Measurements from ENCODE around the gene GMDS. TPM values are rescaled to one million over a fixed set of nuclear protein-coding genes. Genes with fewer than 3 reads are reported as not detected.
A peak's percentile ranks its signal among the peaks of the same experiment; 100 is the strongest.

Gene GMDS
- total RNA-seq, 2 donors from 2014 or later, result 18.2 to 20.5 TPM

DNA sequence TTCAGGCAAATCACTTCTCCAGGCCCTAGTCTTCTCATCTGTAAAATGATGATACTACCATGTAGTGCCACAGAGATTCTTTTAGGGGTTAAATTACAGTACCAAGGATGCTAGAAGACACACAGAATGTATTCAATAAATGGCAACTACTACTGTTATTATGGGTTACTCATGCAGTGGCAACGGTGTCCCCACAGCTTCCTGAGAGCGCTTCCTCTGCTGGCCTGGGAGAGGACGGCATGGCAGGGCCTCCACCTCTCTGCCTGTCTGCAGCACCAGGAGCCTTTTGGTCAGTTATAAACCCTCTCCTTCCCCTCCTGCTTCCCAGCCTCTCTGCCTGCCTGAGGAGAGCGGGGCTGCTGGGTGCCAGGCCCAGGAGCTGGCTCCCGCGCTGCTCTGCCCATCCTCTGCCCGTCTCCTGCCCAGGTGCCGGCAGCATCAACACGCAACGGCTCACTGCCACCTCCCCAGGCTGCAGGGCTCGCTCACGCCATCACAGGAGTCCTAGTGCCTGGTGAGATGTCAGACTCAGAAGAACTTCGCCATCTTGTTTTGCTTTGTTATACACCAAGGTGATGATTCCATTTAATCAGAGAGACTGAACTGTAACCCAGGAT, 465.0 kb downstream of the GMDS start:
- no peaks in the 10 kb centered on the region for H3K9me3 ChIP-seq (ENCODE audit: control insufficient read depth, low read length, poor library complexity, severe bottlenecking)
- DNase-seq, result no peak
- H3K4me3 Mint-ChIP-seq, result no peak overlapping the region
- no peak overlapping the region for H3K27ac Mint-ChIP-seq
- no peaks in the 10 kb centered on the region for H3K36me3 Mint-ChIP-seq (ENCODE audit: low read depth)
- H3K27me3 Mint-ChIP-seq, result no peaks in the 10 kb centered on the region
- no peak for ATAC-seq
- no peaks in the 10 kb centered on the region for H3K4me1 Mint-ChIP-seq

DNA sequence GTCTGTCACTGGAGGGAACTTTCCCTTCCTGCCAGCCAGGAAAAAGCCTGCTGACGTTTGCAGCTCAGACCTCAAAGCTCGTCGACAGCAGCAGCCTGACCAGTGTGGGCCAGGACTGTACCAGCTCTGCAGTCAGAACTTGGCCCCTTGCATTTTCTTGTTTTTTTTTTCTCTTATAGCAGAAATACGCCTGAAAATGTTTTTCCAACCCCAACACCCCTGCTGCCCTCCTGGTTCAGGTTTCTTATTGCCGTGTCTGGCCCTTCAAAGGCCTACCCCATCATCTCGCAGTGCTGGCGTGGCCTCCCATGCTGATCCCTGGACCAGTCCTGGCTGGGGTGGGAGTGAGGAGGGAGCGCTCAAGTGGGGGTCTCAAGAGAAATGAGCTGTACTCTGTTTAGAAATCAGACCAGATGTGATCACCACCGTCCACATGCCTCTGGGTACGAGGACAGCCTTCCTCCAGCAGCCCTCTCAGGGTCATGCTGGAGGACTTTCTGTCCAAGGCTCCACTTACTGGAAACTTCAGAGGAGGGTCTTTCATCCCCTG, 466.6 kb downstream of the GMDS start:
- Mint-ChIP-seq H3K4me3 (no peak overlapping the region), H3K36me3 (ENCODE audit: low read depth) (no peaks in the 10 kb centered on the region), H3K27me3 (no peaks in the 10 kb centered on the region), H3K27ac (no peak overlapping the region), H3K4me1 (peaks cover 11% of the 10 kb centered on the region)
- ATAC-seq (no peak), DNase-seq (no peak)
- H3K9me3 ChIP-seq (ENCODE audit: control insufficient read depth, low read length, poor library complexity, severe bottlenecking), result no peaks in the 10 kb centered on the region

DNA sequence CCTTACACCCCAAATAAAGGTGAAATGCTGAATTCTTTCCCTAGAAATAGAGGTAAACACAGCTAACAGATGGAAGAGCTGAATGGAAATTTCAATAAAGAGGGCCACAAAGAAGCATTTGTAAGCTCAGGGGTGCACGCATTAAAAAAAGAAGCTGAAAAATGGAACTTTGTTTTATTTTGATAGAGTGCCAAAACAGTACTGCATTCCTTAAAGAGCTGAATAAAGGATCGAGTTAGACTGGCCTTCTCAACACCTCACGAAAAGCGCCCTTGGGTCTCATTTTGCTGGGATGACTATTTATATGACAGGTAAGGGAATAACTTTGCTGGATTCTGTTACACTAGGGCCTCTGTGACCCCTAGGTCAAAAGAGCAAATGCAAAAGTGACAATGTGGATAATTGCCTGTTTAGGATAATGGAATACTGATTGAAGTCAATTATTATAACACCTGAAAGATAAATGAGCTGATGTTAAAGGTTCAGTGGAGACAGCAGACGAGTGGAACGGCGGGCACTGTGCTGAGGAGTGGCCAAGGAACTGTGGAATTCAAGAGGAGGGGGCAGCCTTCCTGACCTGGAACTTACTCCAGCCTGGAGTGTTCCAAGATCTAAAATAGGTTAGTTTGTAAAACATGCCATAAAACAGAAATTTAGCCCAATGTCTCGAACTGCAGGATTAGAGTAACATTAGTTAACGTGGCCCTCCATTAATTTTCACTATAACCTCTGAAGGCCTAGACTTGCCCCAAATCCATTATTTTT, 467.3 kb downstream of the GMDS start:
- Mint-ChIP-seq H3K27me3 (no peaks in the 10 kb centered on the region), H3K27ac (no peak overlapping the region), H3K4me1 (peaks cover 16% of the 10 kb centered on the region), H3K4me3 (no peak overlapping the region), H3K36me3 (ENCODE audit: low read depth) (no peaks in the 10 kb centered on the region)
- no peak for DNase-seq
- ATAC-seq, result no peak
- H3K9me3 ChIP-seq (ENCODE audit: control insufficient read depth, low read length, poor library complexity, severe bottlenecking), result no peaks in the 10 kb centered on the region

DNA sequence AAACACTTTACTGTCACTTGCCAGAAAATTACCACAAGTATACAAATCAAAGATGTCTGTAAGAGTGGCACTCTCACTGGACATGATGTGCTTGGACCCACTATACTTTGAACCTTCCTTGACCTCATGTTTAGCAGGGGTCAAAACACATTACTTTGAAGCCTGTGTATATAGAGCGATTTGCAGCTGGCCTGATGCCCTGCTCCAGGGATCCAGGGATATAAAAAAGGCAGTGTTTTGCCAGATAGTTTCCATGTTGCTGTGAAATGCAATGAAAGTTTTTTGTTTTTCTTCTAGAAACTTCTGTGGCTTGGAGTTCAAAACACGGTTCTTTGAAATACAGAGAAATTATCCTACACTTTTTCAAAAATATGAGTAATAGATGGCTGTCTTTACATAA, 470.0 kb downstream of the GMDS start:
- ATAC-seq (no peak), DNase-seq (no peak)
- no peak overlapping the region for H3K27ac Mint-ChIP-seq
- H3K27me3 Mint-ChIP-seq, result no peaks in the 10 kb centered on the region
- no peaks in the 10 kb centered on the region for H3K9me3 ChIP-seq (ENCODE audit: control insufficient read depth, low read length, poor library complexity, severe bottlenecking)
- H3K36me3 Mint-ChIP-seq (ENCODE audit: low read depth), result peaks cover 2% of the 10 kb centered on the region
- H3K4me1 Mint-ChIP-seq, result peaks cover 30% of the 10 kb centered on the region
- H3K4me3 Mint-ChIP-seq, result no peak overlapping the region

DNA sequence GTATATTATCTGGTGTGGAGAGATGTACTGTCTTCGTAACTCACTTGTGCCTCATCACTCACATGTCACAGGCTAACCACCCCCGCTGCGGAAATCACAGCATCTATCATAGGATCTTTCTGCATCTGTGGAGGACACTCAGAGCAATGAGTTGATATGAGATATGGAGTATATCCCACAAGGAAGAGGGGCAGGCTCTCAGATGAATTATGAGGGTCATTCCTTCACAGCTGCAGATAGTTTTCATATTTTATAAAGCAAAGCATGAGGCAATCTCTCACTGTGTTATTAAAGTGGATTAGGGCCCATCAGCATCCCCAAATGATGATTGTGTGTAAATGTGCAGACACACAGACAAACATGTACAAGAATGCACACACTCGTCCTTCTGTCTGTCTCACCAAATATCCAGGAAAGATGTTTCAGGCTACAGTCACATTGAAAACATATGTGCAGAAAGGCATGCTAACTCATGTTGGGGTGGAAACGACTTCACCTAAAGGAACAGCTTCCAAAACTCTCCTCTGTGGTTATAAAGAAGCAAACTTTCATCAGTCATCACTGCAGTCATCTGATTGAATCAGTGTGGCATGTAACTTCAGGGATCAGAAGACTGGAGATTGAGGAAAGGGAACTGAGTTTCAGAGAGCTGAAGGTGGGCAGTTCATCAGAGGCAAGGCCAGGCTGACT, 471.0 kb downstream of the GMDS start:
- no peaks in the 10 kb centered on the region for H3K9me3 ChIP-seq (ENCODE audit: control insufficient read depth, low read length, poor library complexity, severe bottlenecking)
- Mint-ChIP-seq H3K36me3 (ENCODE audit: low read depth) (peaks cover 2% of the 10 kb centered on the region), H3K4me3 (peak overlapping the region; percentile 9), H3K4me1 (peaks cover 34% of the 10 kb centered on the region), H3K27ac (peak overlapping the region; percentile 79), H3K27me3 (no peaks in the 10 kb centered on the region)
- ATAC-seq, result no peak
- no peak for DNase-seq

DNA sequence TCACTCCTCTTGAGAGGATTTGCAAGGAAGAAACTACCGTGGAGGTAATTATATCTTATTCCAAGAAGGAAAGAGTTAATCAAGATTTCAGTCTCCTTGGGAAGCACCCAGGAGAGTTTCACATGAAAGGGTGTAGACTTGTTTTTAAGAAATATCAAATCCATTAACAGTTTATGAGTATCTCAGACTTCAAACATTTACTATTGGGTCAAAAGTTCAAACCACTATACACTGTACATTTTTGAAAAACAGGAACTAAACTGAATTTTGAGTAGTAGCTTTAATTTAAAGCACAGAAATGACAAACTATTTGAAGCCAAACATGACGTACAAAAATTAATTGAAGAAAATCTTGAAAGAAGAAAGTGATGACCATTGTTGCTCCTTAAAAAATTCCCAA, 471.7 kb downstream of the GMDS start:
- Mint-ChIP-seq H3K36me3 (ENCODE audit: low read depth) (peaks cover 2% of the 10 kb centered on the region), H3K4me3 (peak overlapping the region; percentile 9), H3K4me1 (peaks cover 34% of the 10 kb centered on the region), H3K27me3 (no peaks in the 10 kb centered on the region), H3K27ac (peak overlapping the region; percentile 79)
- ATAC-seq (no peak), DNase-seq (no peak)
- H3K9me3 ChIP-seq (ENCODE audit: control insufficient read depth, low read length, poor library complexity, severe bottlenecking), result no peaks in the 10 kb centered on the region

DNA sequence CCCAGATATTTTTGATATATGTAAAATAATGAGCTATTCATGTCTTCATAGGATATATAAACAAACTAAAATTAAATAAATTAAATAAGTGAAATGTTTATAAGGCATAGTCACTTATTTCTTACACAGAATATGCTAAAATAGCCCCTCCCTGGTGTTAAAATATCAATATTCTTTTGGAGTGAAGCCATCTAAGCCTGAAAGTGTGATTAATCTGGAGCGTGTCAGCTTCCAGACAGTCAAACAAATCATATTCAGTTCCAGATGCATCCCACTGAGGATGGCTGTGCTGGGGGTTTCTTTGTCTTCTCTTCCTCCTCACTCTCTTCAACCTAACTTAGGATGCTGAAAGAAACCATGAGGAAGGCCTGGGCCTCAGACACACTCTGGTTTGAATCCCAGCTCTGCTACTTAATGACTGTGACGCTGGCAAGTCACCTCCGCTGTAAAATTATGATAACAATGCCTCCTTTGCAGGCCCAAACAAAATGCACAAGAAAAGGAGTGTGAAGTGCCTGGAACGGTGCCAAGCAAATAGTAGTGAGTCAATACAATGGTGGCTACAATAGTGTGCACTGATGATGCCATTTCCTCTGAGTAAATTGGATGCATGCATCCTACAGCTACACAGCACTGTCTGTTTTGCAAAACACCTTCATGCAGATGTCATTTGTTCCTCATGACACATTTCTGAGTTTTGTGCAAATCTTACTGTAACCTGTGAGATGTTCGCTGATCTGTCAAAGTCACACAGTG, 474.3 kb downstream of the GMDS start:
- peaks cover 37% of the 10 kb centered on the region for H3K4me1 Mint-ChIP-seq

DNA sequence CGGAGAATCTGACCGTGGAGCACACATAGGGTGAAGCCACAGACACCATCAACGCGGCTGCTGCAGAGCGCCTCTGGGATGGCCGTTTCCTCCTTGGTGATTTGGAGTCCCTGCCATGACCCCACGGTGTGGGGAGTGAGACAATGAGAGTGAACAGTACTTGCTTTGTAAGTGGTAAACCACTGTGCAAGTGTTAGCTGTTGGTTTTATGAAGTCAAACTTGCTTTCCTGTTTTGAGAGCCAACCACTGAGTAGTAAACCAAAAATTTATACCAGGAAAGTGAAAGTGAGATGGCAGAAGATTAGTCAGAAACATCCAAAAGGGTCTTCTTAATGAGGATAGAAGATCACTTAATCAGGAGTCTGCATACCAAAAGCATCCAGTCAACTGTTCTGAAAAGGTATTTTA, 475.0 kb downstream of the GMDS start:
- peak overlapping the region; percentile 72 for H3K27ac Mint-ChIP-seq
- peak overlapping the region; percentile 36 for H3K4me3 Mint-ChIP-seq
- peaks cover 37% of the 10 kb centered on the region for H3K4me1 Mint-ChIP-seq
- no peak for DNase-seq
- H3K36me3 Mint-ChIP-seq (ENCODE audit: low read depth), result peaks cover 2% of the 10 kb centered on the region
- no peaks in the 10 kb centered on the region for H3K9me3 ChIP-seq (ENCODE audit: control insufficient read depth, low read length, poor library complexity, severe bottlenecking)
- peak; percentile 55 for ATAC-seq
- H3K27me3 Mint-ChIP-seq, result no peaks in the 10 kb centered on the region

More for the DNA sequence above, 474.3 kb downstream of the GMDS start:
- ATAC-seq (peak; percentile 23), DNase-seq (no peak)
- no peaks in the 10 kb centered on the region for H3K27me3 Mint-ChIP-seq
- H3K9me3 ChIP-seq (ENCODE audit: control insufficient read depth, low read length, poor library complexity, severe bottlenecking), result no peaks in the 10 kb centered on the region
- H3K4me3 Mint-ChIP-seq, result no peak overlapping the region
- H3K36me3 Mint-ChIP-seq (ENCODE audit: low read depth), result peaks cover 2% of the 10 kb centered on the region
- H3K27ac Mint-ChIP-seq, result peak overlapping the region; percentile 6

DNA sequence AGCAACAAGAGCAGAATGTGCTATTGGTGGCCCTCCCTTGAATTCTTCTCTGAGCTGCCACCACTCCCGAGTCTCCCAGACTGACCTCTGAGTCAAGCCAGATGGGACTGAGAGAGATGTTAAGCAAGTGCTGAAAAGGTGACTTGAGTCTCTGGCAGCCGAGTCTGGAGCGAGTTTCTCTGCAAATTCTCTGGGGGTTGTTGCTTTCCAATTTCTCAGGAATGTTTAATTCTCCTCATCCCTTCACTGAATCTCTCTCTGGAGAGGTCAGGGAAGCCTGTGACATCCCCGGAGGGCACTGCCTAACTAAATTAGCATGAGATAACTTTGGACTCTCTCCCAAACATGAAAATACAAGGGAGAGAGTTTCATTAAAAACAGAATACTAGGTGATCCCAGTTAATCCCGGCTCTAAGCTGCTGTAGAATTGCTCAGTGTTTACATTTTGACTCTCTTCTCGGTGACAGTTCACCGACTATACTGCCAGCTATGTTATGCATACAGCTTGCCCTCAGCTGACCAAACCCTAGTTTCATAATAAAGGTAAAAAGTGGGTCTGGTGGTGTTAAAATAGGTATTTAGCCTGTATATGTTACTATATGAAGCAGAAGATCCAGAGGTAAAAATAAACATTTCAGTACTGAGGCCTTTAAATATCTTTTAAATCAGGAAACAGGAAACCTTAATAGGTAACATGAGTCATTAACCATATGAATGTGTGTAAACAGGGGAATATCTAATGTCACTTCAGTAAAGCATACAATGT, 477.7 kb downstream of the GMDS start:
- DNase-seq (no peak), ATAC-seq (no peak)
- no peak overlapping the region for H3K27ac Mint-ChIP-seq
- peaks cover 19% of the 10 kb centered on the region for H3K4me1 Mint-ChIP-seq
- H3K36me3 Mint-ChIP-seq (ENCODE audit: low read depth), result peaks cover 2% of the 10 kb centered on the region
- H3K27me3 Mint-ChIP-seq, result no peaks in the 10 kb centered on the region
- H3K4me3 Mint-ChIP-seq, result no peak overlapping the region
- no peaks in the 10 kb centered on the region for H3K9me3 ChIP-seq (ENCODE audit: control insufficient read depth, low read length, poor library complexity, severe bottlenecking)

DNA sequence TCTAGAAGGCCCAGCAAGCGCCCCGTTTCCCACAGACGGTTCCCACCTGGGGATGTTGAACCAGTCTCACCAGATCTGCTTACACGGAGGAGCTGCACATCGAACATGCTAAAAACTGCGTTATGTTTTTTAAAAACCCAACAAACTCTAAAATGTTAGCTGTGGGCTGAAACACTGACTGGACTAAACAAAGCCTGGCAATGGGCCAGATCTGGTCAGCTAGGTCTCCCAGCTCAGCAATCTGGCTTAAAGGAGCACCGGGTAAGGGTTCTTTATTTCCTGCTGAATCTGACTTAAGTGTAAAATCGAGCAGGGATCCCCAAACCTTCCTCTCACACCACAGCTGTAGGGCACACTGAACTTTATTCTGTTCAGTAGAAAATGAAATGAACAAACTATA, 478.8 kb downstream of the GMDS start:
- no peaks in the 10 kb centered on the region for H3K9me3 ChIP-seq (ENCODE audit: control insufficient read depth, low read length, poor library complexity, severe bottlenecking)
- no peak for DNase-seq
- ATAC-seq, result no peak
- peaks cover 15% of the 10 kb centered on the region for H3K4me1 Mint-ChIP-seq
- no peak overlapping the region for H3K4me3 Mint-ChIP-seq
- H3K27me3 Mint-ChIP-seq, result no peaks in the 10 kb centered on the region
- peaks cover 2% of the 10 kb centered on the region for H3K36me3 Mint-ChIP-seq (ENCODE audit: low read depth)
- no peak overlapping the region for H3K27ac Mint-ChIP-seq

DNA sequence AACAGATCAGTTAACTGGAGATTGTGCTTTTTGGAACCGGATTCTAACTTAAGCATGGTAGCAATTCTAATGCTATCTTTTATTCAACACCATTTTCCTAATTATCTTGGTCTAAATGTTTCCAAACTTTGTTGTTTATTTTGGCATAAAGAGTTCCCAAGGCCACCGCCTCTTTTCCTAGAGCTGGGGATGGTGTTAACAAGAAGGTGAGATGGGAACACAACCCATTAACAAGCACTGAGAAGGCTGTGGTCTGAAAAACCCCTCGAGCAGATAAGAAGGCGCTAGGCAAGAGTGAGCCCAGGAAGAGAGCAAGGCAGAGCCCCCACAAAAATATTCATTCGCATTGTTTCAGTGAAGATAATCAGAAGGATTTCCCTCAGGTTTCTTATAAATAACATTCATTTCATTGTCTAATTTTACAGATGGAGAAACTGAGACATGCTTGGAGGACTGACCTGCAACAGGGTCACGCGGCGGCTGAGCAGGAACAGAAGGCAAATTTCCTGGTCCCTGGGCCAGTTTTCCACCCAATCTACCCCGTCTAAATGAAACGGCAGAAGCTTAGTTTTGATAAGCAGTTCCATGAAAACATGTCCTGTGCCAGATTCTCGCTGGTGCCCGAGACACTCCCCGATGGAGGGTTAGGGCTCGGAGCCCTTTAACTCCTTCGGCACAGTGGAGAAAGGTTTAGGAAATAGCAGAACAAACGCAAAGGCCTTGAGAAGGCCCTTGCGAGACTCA, 480.1 kb downstream of the GMDS start:
- H3K4me1 Mint-ChIP-seq, result peaks cover 6% of the 10 kb centered on the region
- DNase-seq, result no peak
- H3K27ac Mint-ChIP-seq, result no peak overlapping the region
- H3K9me3 ChIP-seq (ENCODE audit: control insufficient read depth, low read length, poor library complexity, severe bottlenecking), result no peaks in the 10 kb centered on the region
- ATAC-seq, result no peak
- H3K4me3 Mint-ChIP-seq, result no peak overlapping the region
- H3K36me3 Mint-ChIP-seq (ENCODE audit: low read depth), result no peaks in the 10 kb centered on the region
- no peaks in the 10 kb centered on the region for H3K27me3 Mint-ChIP-seq
